NCI-H82 treated with DMSO at 0.1 percent for 48 hours (cell line): ENCODE data around the gene IFT81.
"Not testable (repeated sequence)": the region's sequence is repeated elsewhere in the genome, so short reads cannot be mapped to it uniquely, and the experiment has no call there.

Source experiments
- DNase-seq: peaks from one replicate; lab custom pipeline; 2025; ENCODE audit not compliant: unreplicated experiment; lab: John Stamatoyannopoulos, UW

The IFT81 gene

DNA sequence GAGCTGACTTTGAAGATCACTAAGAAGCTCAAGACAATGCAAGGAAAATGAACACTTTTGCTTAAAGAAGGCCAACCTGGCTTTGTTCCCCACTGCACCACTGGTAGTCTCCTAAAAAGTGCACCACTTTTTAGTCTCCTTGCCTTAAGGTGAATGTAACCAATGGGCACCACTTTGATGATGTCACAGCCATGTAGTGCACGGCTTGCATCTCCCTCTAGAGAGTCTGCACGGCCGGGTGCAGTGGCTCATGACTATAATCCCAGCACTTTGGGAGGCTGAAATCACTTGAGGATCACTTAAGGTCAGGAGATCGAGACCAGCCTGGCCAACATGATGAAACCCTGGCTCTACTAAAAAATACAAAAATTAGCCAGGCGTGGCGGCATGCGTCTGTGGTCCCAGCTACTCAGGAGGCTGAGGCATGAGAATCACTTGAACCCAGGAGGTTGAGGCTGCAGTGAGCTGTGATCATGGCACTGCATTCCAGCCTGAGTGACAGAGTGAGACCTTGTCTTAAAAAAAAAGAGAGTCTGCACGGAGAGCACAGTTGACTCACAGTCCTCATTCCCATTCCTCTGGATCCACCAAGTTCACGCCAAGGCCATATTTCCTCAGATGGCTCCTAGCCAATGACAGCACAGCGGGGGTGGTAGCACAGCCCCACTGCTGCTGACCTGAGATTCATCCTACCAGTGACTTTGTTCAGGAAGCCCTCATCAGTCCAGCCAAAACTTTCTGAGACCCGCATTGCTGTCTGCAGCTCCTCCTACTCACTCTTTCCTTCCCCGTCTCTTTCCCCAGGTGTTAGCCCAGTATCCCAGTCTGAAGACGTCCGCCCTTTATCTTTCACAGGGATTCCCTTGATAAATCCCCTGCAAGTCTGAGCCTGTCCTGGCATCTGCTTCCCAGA is 16.5 kb upstream of the IFT81 start:
- DNase-seq: no peak

DNA sequence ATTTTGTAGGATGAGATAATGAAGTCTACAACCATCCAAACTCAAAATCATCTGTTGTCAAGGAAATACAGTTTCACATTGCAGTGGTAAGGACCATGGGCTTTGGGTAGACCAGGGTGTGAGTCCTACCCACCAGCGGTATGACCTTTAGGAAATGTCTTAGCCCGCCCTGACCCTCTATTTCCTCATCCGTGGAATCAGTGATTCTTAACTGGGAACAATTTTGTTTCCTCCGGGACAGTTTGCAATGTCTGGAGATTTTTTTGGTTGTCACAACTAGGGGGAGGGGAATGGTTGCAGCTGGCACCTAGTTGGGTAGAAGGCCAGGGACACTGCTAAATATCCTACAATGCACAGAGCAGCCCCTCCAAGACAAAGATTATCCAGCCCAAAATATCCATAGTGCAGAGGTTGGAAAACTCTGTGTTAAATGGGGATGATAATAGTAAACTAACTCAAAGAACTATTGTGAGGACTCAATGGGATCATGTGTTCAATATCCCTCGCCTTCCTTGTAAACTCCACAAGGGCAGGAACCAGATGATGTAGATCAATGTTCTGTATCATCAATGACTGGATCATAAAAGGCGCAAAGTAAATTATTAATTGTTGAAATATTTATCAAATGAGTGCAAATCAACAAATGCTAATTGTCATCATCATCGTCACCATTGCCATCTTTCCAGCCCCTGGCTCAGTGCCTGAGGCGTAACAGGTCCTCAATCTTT is 15.7 kb upstream of the IFT81 start:
- DNase-seq: no peak

DNA sequence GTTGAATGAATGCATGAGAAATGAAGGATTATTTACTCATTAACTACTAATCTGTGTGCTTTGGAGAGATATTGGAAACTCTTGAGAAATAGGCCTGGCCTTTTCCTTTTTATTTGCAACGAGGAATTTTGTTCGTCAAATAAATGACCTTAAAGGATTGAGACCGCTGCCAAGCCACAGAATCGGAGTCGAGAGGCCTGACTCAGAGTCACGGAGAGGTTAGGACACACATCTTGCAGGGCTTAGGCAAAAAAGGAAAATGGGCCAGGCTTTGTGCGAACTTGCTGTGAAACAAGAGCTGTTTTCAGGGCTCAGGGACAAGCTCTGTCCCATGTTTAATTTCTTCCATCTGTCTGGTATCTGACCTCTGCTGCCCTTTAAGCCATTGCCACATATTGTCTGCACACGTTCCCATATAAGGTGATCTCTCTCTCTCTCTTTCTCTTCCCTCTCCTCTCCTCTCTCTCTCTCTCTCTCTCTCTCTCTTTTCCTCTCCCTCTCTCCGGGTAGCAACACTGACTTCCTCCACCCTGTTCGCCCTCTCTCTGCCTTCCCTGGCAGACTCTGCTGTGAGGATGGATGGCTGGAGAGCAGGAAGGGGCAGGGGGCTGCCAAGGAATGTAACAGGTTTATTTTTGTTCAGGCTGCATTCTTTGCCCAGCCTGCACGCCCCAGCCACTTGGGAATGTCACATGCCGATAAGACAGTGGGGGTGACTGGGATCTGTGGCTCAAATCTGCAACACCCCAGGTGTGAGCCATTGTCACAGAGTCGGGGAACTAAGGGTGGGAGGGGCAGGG is 14.9 kb upstream of the IFT81 start:
- peak; percentile 33 for DNase-seq

DNA sequence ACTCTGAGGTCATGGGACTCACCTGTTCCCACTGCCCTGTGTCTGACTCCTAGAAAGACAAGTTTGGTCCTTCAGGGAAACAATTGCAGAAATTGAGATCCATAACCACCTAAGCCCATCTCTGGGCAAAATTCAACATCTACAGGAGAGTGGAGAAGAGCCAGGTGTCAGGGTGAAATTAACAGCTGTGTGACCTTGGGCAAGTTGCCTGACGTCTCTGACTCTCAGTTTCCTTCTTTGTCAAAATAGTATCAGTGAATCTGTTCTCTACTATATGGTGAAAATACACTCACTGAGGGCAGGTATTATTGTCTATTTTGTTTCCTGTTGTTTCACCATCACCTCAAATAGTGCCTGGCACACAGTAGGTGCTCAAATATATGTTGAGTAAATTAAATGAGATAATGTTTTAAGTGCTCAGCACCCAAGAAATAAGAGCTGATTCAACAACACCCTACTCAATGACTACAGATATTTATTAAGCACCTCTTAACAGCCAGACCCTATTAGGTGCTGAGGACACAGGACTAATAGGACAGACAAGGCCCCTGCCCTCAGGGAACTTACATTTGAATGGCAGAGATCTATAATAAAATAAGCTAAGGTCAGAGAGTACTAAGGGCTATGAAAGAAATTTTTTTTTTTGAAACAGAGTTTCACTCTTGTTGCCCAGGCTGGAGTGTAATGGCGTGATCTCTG is 14.2 kb upstream of the IFT81 start:
- DNase-seq: no peak

DNA sequence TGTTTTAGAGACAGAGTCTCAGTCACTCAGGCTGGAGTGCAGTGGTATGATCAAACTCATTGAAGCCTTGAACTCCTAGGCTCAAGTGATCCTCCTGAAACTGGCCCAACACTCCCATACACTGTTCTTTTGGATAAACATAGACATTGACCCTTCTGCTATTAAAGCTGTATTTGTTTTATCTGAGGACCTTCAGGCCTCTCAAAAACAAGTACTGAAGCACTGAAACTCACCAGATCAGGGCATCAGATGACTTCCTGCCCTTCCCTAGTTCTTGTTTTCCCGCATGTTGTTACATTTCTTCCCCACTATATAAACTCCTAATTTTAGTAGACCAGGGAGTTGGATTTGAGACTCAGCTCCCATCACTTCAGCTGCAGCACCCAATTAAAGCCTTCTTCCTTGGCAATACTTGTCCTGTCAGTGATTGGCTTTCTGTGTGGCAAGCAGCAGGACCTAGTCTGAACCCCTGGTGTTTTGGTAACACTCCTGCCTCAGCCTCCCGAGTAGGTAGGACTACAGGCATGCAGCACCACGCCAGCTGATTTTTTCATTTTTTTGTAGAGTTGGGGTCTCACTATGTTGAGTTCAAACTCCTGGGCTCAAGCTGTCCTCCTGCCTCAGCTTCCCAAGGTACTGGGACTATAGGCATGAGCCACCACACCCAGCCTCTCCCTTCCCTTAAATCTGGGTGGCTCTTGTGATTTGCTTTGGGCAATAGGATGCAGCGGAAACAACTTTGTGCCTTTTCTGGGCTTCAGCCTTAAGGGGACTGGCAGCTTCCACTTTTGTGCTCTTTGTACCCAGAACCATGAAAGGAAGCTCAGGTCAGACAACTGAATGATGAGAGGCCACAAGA is 12.5 kb upstream of the IFT81 start:
- no peak for DNase-seq

DNA sequence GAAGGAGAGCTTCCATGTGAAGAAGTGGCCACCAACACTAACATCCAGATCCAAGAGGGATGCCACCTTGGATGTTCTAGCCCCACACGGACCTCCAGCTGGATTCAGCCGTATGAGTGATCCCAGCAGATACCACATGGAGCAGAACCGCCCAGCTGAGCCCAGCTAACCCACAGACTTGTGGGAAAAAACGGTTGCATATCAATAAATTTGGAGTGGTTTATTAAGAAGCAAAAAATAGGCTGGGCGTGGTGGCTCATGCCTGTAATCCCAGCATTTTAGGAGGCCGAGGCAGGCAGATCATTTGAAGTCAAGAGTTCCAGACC is 11.9 kb upstream of the IFT81 start:
- DNase-seq: no peak

DNA sequence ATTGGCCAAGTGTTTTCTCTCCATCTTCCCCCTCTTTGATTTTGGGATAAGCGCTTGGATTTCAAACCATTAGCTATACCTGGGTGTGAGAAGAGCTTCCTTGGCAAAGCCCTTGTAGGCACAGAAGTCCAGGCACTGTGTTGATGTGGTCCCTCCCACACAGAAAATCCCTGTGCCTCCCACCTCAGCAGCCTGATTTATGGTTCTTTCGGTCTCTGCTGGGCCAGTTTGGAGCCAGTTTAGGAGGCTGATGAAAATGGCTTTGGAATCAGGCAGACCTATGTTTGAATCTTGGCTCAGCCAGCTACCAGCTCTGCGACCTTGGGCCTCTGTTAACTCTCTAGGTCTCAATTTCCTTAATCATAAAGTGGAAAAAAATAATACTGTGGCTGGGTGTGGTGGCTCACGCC is 9.6 kb upstream of the IFT81 start:
- no peak for DNase-seq

DNA sequence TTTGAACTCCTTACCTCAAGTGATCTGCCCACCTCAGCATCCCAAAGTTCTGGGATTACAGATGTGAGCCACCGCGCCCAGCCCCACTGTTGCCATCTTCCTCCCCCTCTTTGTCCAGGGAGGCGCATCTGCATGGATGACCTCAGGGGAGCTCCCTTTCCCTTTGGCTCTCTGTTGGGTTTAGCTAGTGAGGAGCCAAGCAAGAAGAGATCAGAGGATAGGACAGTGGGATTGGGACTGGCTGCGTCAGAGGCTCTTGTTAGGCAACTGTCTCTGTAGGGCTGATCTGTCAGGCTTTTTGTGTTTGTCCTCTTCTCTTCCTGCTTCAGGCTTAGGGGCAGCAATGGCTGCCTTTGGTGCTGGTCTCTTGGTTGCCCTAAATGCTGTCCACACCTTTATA is 8.5 kb upstream of the IFT81 start:
- DNase-seq: no peak

DNA sequence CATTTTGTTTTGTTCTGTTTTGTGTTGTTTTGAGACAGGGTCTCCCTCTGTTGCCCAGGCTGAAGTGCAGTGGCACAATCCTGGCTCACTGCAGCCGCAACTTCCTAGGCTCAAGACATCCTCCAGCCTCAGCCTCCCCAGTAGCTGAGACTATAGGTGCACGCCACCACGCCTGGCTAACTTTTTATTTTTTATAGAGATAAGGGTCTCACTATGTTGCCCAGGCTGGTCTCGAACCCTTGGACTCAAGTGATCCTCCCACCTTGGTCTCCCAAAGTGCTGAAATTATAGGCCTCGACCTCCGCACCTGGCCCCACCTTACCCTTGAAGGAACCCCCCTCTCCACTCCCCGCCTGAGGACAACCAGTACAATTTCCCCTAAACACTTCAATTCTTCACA is 7.5 kb upstream of the IFT81 start:
- no peak for DNase-seq

DNA sequence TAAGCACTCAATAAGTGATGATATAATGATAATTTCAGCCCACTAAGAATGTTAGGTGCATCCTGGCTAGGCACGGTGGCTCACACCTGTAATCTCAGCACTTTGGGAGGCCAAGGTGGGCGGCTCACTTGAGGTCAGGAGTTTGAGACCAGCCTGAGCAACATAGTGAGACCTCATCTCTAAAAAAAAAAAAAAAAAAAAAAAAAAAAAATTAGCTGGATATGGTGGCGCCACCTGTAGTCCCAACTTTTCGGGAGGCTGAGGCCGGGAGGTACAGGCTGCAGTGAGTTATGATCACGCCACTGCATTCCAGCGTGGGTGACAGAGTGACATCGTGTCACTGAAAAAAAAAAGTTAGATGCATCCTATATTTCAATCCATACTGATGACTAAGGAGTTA is 6.9 kb upstream of the IFT81 start:
- not testable (repeated sequence) for DNase-seq

DNA sequence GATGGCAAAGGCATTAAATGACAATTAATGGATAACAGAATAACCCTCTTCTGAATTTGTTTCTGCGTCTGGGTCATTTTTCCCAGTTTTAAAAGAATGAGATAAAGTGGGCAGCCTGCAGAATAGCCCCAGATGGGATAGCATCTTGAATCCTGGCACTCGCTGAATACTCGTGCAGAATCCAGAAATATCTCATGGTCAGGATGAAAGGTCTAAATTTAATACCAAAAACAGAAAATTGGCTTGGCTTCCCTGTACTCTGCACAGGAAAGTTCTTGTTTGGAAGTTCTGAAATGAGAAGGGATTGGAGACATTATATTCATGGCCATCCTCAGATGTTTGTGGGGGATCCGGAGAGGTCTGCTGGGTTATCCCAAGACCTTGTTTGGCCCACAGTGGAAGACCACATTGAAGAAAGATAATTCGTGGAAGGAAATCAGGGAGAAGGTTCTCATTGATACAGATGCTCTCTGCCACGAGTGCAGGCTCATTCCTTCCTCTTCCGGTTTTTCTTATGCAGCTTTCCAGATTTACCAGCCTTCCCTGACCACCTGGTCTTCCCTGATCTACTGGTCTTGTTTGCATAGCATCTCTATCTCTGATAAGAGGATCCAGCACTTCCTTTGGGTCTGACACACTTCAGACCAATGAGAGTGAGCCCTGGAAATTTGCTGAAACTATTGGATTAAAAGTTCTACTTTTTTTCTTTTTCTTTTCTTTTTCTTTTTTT is 6.0 kb upstream of the IFT81 start:
- no peak for DNase-seq

DNA sequence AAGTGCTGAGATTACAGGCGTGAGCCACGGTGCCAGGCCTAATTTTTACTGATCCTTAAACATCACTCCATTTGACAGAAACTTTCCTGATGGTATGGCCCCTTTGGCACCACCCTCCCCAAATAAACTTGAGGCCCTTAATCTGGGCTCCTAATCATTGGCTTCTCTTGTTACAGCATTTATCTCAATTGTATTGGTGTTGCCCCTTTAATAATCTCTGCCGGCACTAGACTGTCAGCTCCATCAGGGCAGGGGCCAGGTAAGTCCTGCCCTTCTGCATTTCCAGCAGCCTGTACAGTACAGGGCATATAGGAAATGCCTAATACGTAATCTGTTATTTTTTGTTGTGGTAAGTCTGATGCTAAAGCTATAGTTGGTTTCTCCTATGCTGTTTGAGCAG is 1.2 kb upstream of the IFT81 start:
- no peak for DNase-seq

DNA sequence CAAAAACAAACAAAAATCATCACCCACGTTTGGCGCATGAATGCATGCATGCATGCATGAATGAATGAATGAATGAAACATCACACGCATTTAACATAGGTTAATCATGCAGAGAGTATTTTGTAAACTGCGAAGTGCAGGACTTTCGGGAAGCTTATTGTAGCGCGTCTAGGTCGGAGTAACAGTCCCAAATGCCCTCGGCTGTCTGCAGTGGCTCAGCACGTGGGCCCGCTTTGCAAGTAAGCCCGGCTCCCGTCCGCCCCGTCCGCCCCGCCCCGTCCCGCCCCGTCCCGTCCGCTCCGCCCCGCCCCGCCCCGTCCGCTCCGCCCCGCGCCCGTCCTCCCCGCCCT is 263 bp upstream of the IFT81 start:
- DNase-seq: peak; percentile 88

DNA sequence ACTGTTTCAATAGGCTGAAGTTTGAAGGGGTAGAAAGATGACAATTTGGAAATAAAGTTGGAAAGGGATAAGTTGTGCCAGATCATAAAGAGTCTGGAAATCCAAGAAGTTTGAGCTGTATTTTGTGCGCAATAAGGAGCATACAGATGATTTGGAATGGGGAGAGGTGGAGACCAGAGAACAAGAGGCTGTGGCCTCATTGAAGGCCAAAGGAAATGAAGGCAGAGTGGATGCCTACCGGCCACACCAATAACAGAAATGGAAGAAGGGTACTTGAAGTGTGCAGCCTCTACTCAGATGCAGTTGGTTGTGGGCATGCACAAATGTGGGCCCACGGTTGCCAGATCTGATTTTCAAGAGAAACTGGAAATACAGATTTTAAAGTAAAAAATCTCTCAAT is 2.4 kb downstream of the IFT81 start:
- no peak for DNase-seq

DNA sequence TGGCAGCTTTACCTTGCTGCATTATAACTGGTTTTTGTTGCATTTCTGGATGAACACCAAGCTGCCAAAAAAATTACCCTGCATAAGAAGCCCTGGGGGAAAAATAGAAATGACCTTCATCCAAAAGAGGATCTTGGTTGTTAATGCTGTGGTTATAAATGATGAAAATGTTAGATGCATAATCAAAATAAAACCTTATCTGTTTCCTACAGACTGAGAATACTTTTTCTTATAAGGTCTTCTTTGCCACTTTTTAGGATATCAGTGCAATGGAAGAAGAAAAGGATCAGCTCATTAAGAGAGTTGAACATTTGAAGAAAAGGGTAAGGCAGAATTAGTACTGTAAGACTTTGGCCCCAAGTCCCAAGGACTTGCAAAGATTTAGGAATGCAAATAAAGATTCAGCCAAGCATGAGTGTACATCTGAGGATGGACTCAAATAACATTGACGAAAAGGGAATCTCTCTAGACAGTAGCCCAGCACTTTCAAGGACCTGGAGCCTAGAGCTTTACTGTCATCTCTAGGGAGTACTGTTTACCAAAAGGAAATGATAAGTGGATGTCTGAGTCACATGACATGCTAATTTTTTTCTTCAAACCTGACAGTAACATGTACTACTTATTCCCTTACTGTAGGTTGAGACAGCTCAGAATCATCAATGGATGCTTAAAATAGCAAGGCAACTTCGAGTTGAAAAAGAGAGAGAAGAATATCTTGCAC is 10.7 kb downstream of the IFT81 start:
- DNase-seq: no peak

DNA sequence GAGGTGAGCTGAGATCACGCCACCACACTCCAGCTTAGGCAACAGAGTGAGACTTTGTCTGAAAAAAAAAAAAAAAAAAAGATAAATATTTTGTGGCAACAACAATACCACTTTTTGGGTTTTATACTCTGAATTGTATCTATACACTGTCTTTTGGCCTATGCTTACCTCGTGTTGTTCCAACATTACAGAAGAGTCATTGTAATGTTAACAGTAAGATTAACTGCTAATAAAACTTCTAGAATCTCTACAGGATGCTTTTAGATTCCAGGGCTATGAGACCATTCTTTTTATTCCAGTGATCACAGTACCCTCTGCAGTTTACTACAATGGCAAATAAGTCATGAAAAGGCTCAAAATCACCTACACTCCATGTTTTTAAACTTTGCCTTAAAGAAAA is 11.6 kb downstream of the IFT81 start:
- no peak for DNase-seq

DNA sequence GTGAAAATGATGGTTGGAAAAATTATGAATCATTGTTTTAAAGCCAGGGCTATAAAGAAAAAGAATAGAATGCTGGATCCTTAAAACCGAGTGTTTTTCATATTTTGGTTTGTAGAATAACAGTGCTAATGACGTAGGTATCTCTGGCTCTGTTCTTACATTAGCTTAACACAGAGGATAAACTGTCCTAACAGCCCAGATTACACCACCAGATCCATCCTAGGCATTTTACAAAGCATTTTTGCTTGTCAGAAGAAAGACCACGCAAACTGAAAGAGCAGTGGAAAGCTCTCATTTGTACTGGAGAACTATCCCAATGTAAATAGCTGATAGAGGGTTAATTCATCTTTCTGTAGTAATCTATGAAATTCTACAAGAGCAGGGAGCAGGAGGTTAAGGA is 13.6 kb downstream of the IFT81 start:
- no peak for DNase-seq

DNA sequence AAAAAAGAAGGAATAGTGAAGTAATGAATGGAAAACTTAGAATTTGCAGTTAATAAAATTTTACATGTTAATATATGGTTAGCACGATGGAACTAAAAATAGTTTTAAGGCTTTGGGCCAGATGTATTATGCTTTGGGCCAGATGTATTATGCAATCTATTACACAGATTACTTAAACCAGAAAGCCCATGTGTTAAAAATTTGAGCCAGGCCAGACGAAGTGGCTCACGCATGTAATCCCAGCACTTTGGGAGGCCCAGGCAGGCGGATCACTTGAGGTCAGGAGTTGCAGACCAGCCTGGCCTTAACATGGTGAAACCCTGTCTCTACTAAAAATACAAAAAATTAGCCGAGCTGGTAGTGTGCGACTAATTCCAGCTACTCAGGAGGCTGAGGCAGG is 17.2 kb downstream of the IFT81 start:
- DNase-seq: no peak

DNA sequence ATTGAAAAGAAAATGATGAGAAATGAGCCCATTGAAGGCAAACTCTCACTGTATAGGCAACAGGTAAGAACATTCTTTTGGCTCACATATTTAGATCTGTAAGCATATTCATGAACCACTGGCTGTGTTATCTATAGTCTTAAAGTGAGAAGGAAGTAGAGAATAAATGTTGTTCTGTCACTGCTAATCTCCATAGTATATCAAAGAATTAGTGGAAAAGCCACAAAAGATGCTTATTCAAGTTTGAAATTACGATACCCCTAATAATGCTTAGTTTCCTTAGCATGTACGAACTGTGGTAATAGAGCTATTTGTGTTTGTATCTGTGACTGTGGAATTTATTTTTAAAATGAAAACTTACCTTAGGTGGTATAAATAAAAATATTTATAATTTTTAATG is 22.8 kb downstream of the IFT81 start:
- no peak for DNase-seq
